HepG2 (cell line): ENCODE results near the gene CAMTA1. TPM values are rescaled to one million over a fixed set of nuclear protein-coding genes. Genes with fewer than 3 reads are reported as not detected.

Source experiments
- ATAC-seq: fragments of 200-7000 bp; cut with Tn5 transposase; 3 replicates; pipeline ENCODE4 v1.9.1; 2020; ENCODE audit warnings: mild to moderate bottlenecking, moderate library complexity
- BruUV-seq: library from RNA; stranded (reverse); fragments of 400-500 nt; replicated peaks from 2 replicates; lab custom pipeline; 2021; lab: Mats Ljungman, UMichigan
- CTCF ChIA-PET: fragments of 300-600 bp; formaldehyde crosslinking; extraction: SDS; loops from one replicate; lab custom pipeline; 2021; ENCODE audit warnings: low total read pairs, inconsistent platforms, low intra/inter-chr PET ratio; lab: Yijun Ruan, JAX
- POLR2A ChIA-PET: fragments of 350-600 bp; sonication (Branson Sonifier 250); formaldehyde crosslinking; loops from one replicate; lab custom pipeline; 2020; ENCODE audit warnings: antibody characterized with exemption, inconsistent platforms; lab: Yijun Ruan, JAX
- DNase-seq: peaks from one replicate; pipeline ENCODE4 v3.0.0-alpha.2; 2015; ENCODE audit warnings: low spot score
- FAIRE-seq: peaks from 3 replicates; lab custom pipeline; 2011; peaks lifted over from hg19 to GRCh38; lab: Jason Lieb, UNC
- H2AFZ ChIP-seq: one replicate; pipeline ENCODE4 v1.6.1; 2011; ENCODE audit warnings: low read length, inconsistent platforms
- H3K27ac ChIP-seq: fragments of 300-600 bp; 3 replicates; pipeline ENCODE4 v1.8.0; 2011; ENCODE audit warnings: mixed run types, mild to moderate bottlenecking, mixed read lengths, low read length, inconsistent platforms; ENCODE audit not compliant: insufficient read depth; ENCODE audit errors: extremely low read length
- H3K27me3 ChIP-seq, 2 experiments: fragments of 200-600 bp in 1 of 2; 2 replicates in 1 of 2; 3 replicates in 1 of 2; pipeline versions ENCODE4 v1.6.0 to v1.8.0; 2011; ENCODE audit warnings: low read length in 2 of 2, mild to moderate bottlenecking in 2 of 2, moderate library complexity in 2 of 2, inconsistent platforms in 1 of 2; ENCODE audit not compliant: insufficient read depth in 2 of 2, control insufficient read depth in 1 of 2
- H3K36me3 ChIP-seq, 2 experiments: fragments of 200-600 bp in 1 of 2; replicated peaks in 1 of 2; 2 replicates in 1 of 2; 3 replicates in 1 of 2; pipeline versions ENCODE4 v1.5.1 to v1.8.0; 2011; ENCODE audit warnings: low read length in 2 of 2, inconsistent platforms in 1 of 2; ENCODE audit not compliant: insufficient read depth in 2 of 2, control insufficient read depth in 1 of 2
- H3K4me1 ChIP-seq: 2 replicates; pipeline ENCODE4 v1.5.1; 2012; ENCODE audit warnings: low read length, inconsistent platforms; ENCODE audit not compliant: insufficient read depth
- H3K4me2 ChIP-seq: 2 replicates; pipeline ENCODE4 v1.6.0; 2011; ENCODE audit warnings: low read depth, low read length, inconsistent platforms
- H3K4me3 ChIP-seq, 3 experiments: fragments of 200-600 bp in 1 of 3; sonication (generic), shearing (Covaris generic) in 1 of 3; replicated peaks in 1 of 3; 2 replicates each; pipeline ENCODE4 v1.5.1; 2011 to 2016; ENCODE audit warnings: low read length in 3 of 3, inconsistent platforms in 2 of 3, low read depth in 2 of 3, mild to moderate bottlenecking in 2 of 3, control low read depth in 1 of 3, mixed read lengths in 1 of 3; ENCODE audit not compliant: insufficient read depth in 1 of 3
- H3K79me2 ChIP-seq: one replicate; pipeline ENCODE4 v1.6.1; 2011; ENCODE audit warnings: low read length, inconsistent platforms; ENCODE audit not compliant: insufficient read depth
- H3K9ac ChIP-seq: 2 replicates; pipeline ENCODE4 v1.6.0; 2011; ENCODE audit warnings: mild to moderate bottlenecking, low read depth, low read length, inconsistent platforms; ENCODE audit not compliant: insufficient read depth
- H3K9me3 ChIP-seq: 2 replicates; pipeline ENCODE4 v1.5.1; 2012; ENCODE audit warnings: mild to moderate bottlenecking, low read length
- H4K20me1 ChIP-seq: 2 replicates; pipeline ENCODE4 v1.6.0; 2011; ENCODE audit warnings: inconsistent platforms, mild to moderate bottlenecking, low read length, moderate library complexity; ENCODE audit not compliant: insufficient read depth
- EED ChIP-seq: sonication (generic); formaldehyde crosslinking; IDR thresholded peaks from 2 replicates; pipeline ENCODE4 v1.5.0; 2020; ENCODE audit warnings: mild to moderate bottlenecking, missing genetic modification reagents
- FOXP4 ChIP-seq: sonication (generic); formaldehyde crosslinking; IDR thresholded peaks from 2 replicates; pipeline ENCODE4 v1.4.0; 2020; ENCODE audit warnings: missing genetic modification reagents
- GATAD2A ChIP-seq: IDR thresholded peaks from 2 replicates; pipeline ENCODE4 v1.6.1; 2016
- GPN1 ChIP-seq: sonication (generic); formaldehyde crosslinking; IDR thresholded peaks from 2 replicates; pipeline ENCODE4 v1.5.1; 2020; ENCODE audit warnings: missing genetic modification reagents, borderline replicate concordance
- HINFP ChIP-seq: sonication (generic); formaldehyde crosslinking; IDR thresholded peaks from 2 replicates; pipeline ENCODE4 v1.4.0; 2020; ENCODE audit warnings: low read depth, mild to moderate bottlenecking, missing genetic modification reagents
- MBD4 ChIP-seq: IDR thresholded peaks from 2 replicates; pipeline ENCODE4 v1.6.1; 2012; ENCODE audit warnings: low read length, inconsistent platforms, borderline replicate concordance
- NFKBIZ ChIP-seq: IDR thresholded peaks from 2 replicates; pipeline ENCODE4 v1.6.1; 2018; ENCODE audit warnings: missing genetic modification reagents, missing compliant biosample characterization
- NR3C1 ChIP-seq: sonication (generic); formaldehyde crosslinking; IDR thresholded peaks from 2 replicates; pipeline ENCODE4 v1.4.0; 2020; ENCODE audit warnings: missing genetic modification reagents
- SIX4 ChIP-seq: sonication (generic); formaldehyde crosslinking; IDR thresholded peaks from 2 replicates; pipeline ENCODE4 v1.4.0; 2020; ENCODE audit warnings: missing genetic modification reagents
- TERF1 ChIP-seq: sonication (generic); formaldehyde crosslinking; IDR thresholded peaks from 2 replicates; pipeline ENCODE4 v1.8.0; 2022; ENCODE audit warnings: mild to moderate bottlenecking, missing genetic modification reagents, moderate library complexity
- ZBTB14 ChIP-seq: sonication (generic); formaldehyde crosslinking; IDR thresholded peaks from 2 replicates; pipeline ENCODE4 v1.4.0; 2020; ENCODE audit warnings: missing genetic modification reagents
- ZMAT5 ChIP-seq: sonication (generic); formaldehyde crosslinking; IDR thresholded peaks from 2 replicates; pipeline ENCODE4 v1.5.0; 2020; ENCODE audit warnings: mild to moderate bottlenecking, low read depth, missing genetic modification reagents, borderline replicate concordance
- ZNF460 ChIP-seq: sonication (generic); formaldehyde crosslinking; IDR thresholded peaks from 2 replicates; pipeline ENCODE4 v1.5.1; 2020; ENCODE audit warnings: missing genetic modification reagents, mild to moderate bottlenecking, borderline replicate concordance
- ZNF607 ChIP-seq: sonication (generic); formaldehyde crosslinking; IDR thresholded peaks from 2 replicates; pipeline ENCODE4 v1.5.1; 2020; ENCODE audit warnings: missing genetic modification reagents, mild to moderate bottlenecking, borderline replicate concordance
- ZNF768 ChIP-seq: sonication (generic); formaldehyde crosslinking; IDR thresholded peaks from 2 replicates; pipeline ENCODE4 v1.4.0; 2020; ENCODE audit warnings: missing genetic modification reagents
- WGBS: methylation state at CpG from one replicate; pipeline ENCODE4 v1.1.6; 2017; ENCODE audit warnings: low lambda C conversion rate; 5-methylcytosine and 5-hydroxymethylcytosine counted together
- in situ Hi-C: cut with HindIII; loops from 2 replicates; pipeline ENCODE4 v1.10.0; 2017; ENCODE audit warnings: low pct_unique_long_range_greater_than_20kb; ENCODE audit not compliant: extremely low pct_ligation_motif_present
- intact Hi-C: fragments of 100-400 bp; cut with micrococcal nuclease; formaldehyde crosslinking; loops from one replicate; pipeline ENCODE4 v1.10.0; 2022; ENCODE audit not compliant: unreplicated experiment
- polyA plus RNA-seq, 8 experiments: library from polyadenylated mRNA; depleted of rRNA in 3 of 8; stranded (reverse) in 7 of 8; unstranded in 1 of 8; fragments of >200 nt; fragmentation: Illumina TruSeq in 4 of 8; extraction: Trizol in 4 of 8; gene quantifications; 2 replicates each; pipeline versions ENCODE4 v1.2.1 to v1.2.3, GENCODE V29; 2011 to 2016; ENCODE audit warnings: low read depth in 4 of 8, missing spikeins in 1 of 8, mixed read lengths in 1 of 8; ENCODE audit not compliant: insufficient read depth in 1 of 8
- total RNA-seq, 5 experiments: library from RNA; depleted of rRNA; stranded (reverse); fragments of >200 nt; fragmentation: Illumina TruSeq; extraction: Trizol; gene quantifications; 2 replicates each; pipeline ENCODE4 v1.2.3, GENCODE V29; 2016; ENCODE audit warnings: low read depth in 1 of 5
- TF ChIP-seq, protein P1 (sequence below): sonication (generic); formaldehyde crosslinking; conservative IDR thresholded peaks from 2 replicates; pipeline ENCODE4 v1.4.0; 2020; ENCODE audit warnings: missing genetic modification reagents

Gene CAMTA1
- total and polyA plus RNA-seq, 2 of the 13 experiments (the other 11 are each of a cell fraction or from before 2014, with no cell fraction given), result 25.0 to 36.4 TPM

DNA sequence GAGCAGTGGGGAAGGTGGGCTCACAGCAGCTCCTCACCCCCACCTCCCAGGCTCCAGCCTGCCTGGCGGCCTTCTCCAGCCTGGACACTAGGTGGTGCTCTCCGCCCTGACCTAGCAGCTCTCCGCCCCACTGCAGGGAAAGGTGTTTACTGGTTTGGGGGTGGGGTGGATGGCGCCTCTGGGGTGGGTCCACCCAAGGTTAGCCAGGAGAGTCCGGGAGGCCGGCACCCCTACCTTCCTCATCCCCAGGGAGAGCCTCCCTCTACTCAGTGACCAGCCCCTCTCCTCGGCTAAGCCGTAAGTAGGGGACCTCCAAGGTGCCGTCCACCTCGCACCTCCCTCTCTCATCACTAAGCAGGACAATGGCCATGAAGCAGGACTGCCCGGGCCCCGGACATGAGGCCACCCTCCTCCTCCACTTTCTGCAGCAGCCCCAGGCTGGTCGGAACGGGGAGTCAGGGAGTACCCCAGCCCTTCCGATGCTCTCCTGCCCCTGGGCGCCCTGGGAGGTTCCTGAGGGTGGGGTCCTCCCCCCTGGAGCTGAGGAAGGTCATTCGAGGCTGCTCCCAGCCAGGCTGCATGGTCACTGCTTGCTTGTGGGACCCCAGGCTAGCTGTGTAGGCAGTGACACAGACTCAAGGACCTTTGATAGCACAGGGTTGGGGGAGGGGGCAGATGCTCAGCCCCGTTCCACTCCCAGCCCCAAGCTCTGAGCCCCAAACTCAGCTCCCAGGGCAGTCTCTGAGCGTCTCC lies 884.5 kb downstream of the CAMTA1 start:
- no peak overlapping the region for H3K9ac ChIP-seq
- no peaks in the 10 kb centered on the region for H3K9me3 ChIP-seq
- no TSS peak for BruUV-seq
- H4K20me1 ChIP-seq, result no peaks in the 10 kb centered on the region
- H3K79me2 ChIP-seq, result no peaks in the 10 kb centered on the region
- intact Hi-C loops, result loop anchor here (5.0 kb wide), 1 partner anchor 33 kb away; no protein-coding TSS in a partner anchor
- in situ Hi-C loops, result loop anchor here (5.0 to 25.0 kb wide), 3 partner anchors 48 to 193 kb away; partner anchors contain the start of gene UTS2
- peaks cover 2 to 19% of the 10 kb centered on the region in 2 experiments; a peak in 4 of 5 replicates for H3K27me3 ChIP-seq
- ATAC-seq (peak; percentile 73), FAIRE-seq (no peak), DNase-seq (peak; percentile 35)
- peak overlapping the region; percentile 65 for H3K4me2 ChIP-seq
- H2AFZ ChIP-seq, result no peak overlapping the region
- no peak overlapping the region for H3K27ac ChIP-seq
- H3K4me3 ChIP-seq, result peak overlapping the region in 1 of 3 experiments; percentile 52; a peak in 2 of 6 replicates
- POLR2A ChIA-PET, result interaction anchor here (0.6 to 2.3 kb wide), 7 partner anchors 9 to 86 kb away, joined by 3 to 9 read pairs (median 4); no protein-coding TSS in a partner anchor
- peaks cover 28% of the 10 kb centered on the region for H3K4me1 ChIP-seq
- WGBS, result 0% methylated on average over 5 of the region's 19 CpGs
- no peaks in the 10 kb centered on the region for H3K36me3 ChIP-seq
- CTCF ChIA-PET, result interaction anchor here (2.5 to 9.2 kb wide), 2 partner anchors 83 to 233 kb away, joined by 11 to 226 read pairs; no protein-coding TSS in a partner anchor
- TF ChIP-seq HINFP (CRISPR knock-in tag) (no peak), ZMAT5 (CRISPR knock-in tag) (no peak), ZBTB14 (CRISPR knock-in tag) (no peak), GATAD2A (CRISPR knock-in tag) (0 out of 2 replicates have a peak, but pooled peaks have one; percentile 41), FOXP4 (CRISPR knock-in tag) (peak; percentile 49; the same call in 1 of the 2 replicates), ZNF460 (CRISPR knock-in tag) (no peak), TERF1 (CRISPR knock-in tag) (no peak), ZNF607 (CRISPR knock-in tag) (0 out of 2 replicates have a peak, but pooled peaks have one; percentile 24), GPN1 (CRISPR knock-in tag) (no peak), ZNF768 (0 out of 2 replicates have a peak, but pooled peaks have one; percentile 27), NR3C1 (CRISPR knock-in tag) (no peak), MBD4 (no peak), NFKBIZ (CRISPR knock-in tag) (no peak), EED (no peak), SIX4 (CRISPR knock-in tag) (no peak)
- TF ChIP-seq, protein P1, sequence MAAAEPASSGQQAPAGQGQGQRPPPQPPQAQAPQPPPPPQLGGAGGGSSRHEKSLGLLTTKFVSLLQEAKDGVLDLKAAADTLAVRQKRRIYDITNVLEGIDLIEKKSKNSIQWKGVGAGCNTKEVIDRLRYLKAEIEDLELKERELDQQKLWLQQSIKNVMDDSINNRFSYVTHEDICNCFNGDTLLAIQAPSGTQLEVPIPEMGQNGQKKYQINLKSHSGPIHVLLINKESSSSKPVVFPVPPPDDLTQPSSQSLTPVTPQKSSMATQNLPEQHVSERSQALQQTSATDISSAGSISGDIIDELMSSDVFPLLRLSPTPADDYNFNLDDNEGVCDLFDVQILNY (CRISPR knock-in tag), result no peak
